Esophagus squamous epithelium (tissue), 4 donors: ENCODE measurements around the gene ITGB7.
A peak's percentile ranks its signal among the peaks of the same experiment; 100 is the strongest.

ENCODE experiments used
- POLR2A ChIP-seq, 4 donors: fragments of 450-650 bp; IDR thresholded peaks; one replicate each; pipeline ENCODE4 v1.6.1; 2017; ENCODE audit warnings: antibody characterized with exemption in 4 of 4, mild to moderate bottlenecking in 4 of 4, moderate library complexity in 3 of 4
- TF ChIP-seq, protein P1 (sequence below), 6 experiments: fragments of 450-650 bp in 4 of 6; fragments of 200-600 bp in 2 of 6; sonication (generic) in 2 of 6; IDR thresholded peaks; one replicate each; pipeline ENCODE4 v1.5.1; 2016 to 2019; ENCODE audit warnings: antibody characterized with exemption in 6 of 6, mild to moderate bottlenecking in 4 of 6, moderate library complexity in 4 of 6

GRCh38 chr12:53232646-53233461 lies 25.8 kb upstream of the ITGB7 start:
- TF ChIP-seq, protein P1, sequence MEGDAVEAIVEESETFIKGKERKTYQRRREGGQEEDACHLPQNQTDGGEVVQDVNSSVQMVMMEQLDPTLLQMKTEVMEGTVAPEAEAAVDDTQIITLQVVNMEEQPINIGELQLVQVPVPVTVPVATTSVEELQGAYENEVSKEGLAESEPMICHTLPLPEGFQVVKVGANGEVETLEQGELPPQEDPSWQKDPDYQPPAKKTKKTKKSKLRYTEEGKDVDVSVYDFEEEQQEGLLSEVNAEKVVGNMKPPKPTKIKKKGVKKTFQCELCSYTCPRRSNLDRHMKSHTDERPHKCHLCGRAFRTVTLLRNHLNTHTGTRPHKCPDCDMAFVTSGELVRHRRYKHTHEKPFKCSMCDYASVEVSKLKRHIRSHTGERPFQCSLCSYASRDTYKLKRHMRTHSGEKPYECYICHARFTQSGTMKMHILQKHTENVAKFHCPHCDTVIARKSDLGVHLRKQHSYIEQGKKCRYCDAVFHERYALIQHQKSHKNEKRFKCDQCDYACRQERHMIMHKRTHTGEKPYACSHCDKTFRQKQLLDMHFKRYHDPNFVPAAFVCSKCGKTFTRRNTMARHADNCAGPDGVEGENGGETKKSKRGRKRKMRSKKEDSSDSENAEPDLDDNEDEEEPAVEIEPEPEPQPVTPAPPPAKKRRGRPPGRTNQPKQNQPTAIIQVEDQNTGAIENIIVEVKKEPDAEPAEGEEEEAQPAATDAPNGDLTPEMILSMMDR (IDR thresholded peaks at IDR 0.05): no peak
- peak in 1 of 4 donors; percentile 54 for TF ChIP-seq POLR2A (IDR thresholded peaks at IDR 0.05)
